CD14-positive monocyte (primary cell): ENCODE data around the gene IFNA16. TPM values are rescaled to one million over a fixed set of nuclear protein-coding genes. Genes with fewer than 3 reads are reported as not detected.
"Not testable (repeated sequence)": the region's sequence is repeated elsewhere in the genome, so short reads cannot be mapped to it uniquely, and the experiment has no call there.

Source experiments
- DNase-seq, 3 donors: peaks; one replicate each; pipeline ENCODE4 v3.0.0-alpha.2; 2011 to 2022
- H2AFZ ChIP-seq: 2 replicates; pipeline ENCODE4 v1.6.0; 2012; ENCODE audit warnings: mild to moderate bottlenecking, low read depth, low read length, inconsistent platforms; ENCODE audit not compliant: insufficient read depth, poor library complexity, severe bottlenecking
- H3K27ac ChIP-seq, 2 donors: 1 replicate in 1 of 2; 2 replicates in 1 of 2; pipeline ENCODE4 v1.5.1; 2012 to 2013; ENCODE audit warnings: low read length in 2 of 2, control low read depth in 1 of 2, inconsistent platforms in 1 of 2, low read depth in 1 of 2, mild to moderate bottlenecking in 1 of 2
- H3K27me3 ChIP-seq, 2 donors: one replicate each; pipeline versions ENCODE4 v1.6.0 to v1.6.1; 2011 to 2013; ENCODE audit warnings: low read length in 2 of 2; ENCODE audit not compliant: control insufficient read depth in 2 of 2, insufficient read depth in 2 of 2
- H3K36me3 ChIP-seq, 2 donors: replicated peaks in 1 of 2; 1 replicate in 1 of 2; 2 replicates in 1 of 2; pipeline versions ENCODE4 v1.5.1 to v1.6.1; 2012 to 2013; ENCODE audit warnings: low read length in 2 of 2, control low read depth in 1 of 2, inconsistent platforms in 1 of 2, mild to moderate bottlenecking in 1 of 2; ENCODE audit not compliant: insufficient read depth in 2 of 2, control insufficient read depth in 1 of 2
- H3K4me1 ChIP-seq, 2 donors: 1 replicate in 1 of 2; 2 replicates in 1 of 2; pipeline versions ENCODE4 v1.5.1 to v1.6.1; 2012 to 2013; ENCODE audit warnings: low read length in 2 of 2, control low read depth in 1 of 2, inconsistent platforms in 1 of 2, mild to moderate bottlenecking in 1 of 2, moderate library complexity in 1 of 2; ENCODE audit not compliant: insufficient read depth in 2 of 2, control insufficient read depth in 1 of 2
- H3K4me2 ChIP-seq: replicated peaks from 2 replicates; pipeline ENCODE3; 2012; ENCODE audit warnings: low read length, moderate library complexity, mild to moderate bottlenecking; ENCODE audit not compliant: poor library complexity, severe bottlenecking; ENCODE audit errors: extremely low read depth
- H3K4me3 ChIP-seq, 3 experiments: fragments of 200-600 bp in 1 of 3; sonication (generic) in 1 of 3; replicated peaks in 1 of 3; 1 replicate in 2 of 3; 2 replicates in 1 of 3; pipeline ENCODE4 v1.5.1; 2011 to 2013; ENCODE audit warnings: low read length in 3 of 3, mild to moderate bottlenecking in 3 of 3, control low read depth in 2 of 3, low read depth in 2 of 3, inconsistent platforms in 1 of 3, moderate library complexity in 1 of 3
- H3K79me2 ChIP-seq: 2 replicates; pipeline ENCODE4 v1.6.0; 2012; ENCODE audit warnings: mild to moderate bottlenecking, control low read depth, inconsistent platforms, low read length, moderate library complexity; ENCODE audit not compliant: insufficient read depth
- H3K9ac ChIP-seq: 2 replicates; pipeline ENCODE4 v1.6.0; 2017; ENCODE audit warnings: low read length, mild to moderate bottlenecking; ENCODE audit not compliant: insufficient read depth, poor library complexity, severe bottlenecking
- H3K9me3 ChIP-seq, 2 donors: replicated peaks in 1 of 2; 1 replicate in 1 of 2; 2 replicates in 1 of 2; pipeline versions ENCODE4 v1.5.1 to v1.6.1; 2012 to 2013; ENCODE audit warnings: low read length in 2 of 2, control low read depth in 1 of 2; ENCODE audit not compliant: control insufficient read depth in 1 of 2, insufficient read depth in 1 of 2
- H4K20me1 ChIP-seq: 2 replicates; pipeline ENCODE4 v1.6.0; 2012; ENCODE audit warnings: mild to moderate bottlenecking, low read length, control low read depth, moderate library complexity; ENCODE audit not compliant: insufficient read depth
- H3K27ac Mint-ChIP-seq, 7 donors: one replicate each; pipeline ENCODE4 v1.8.0; 2020; ENCODE audit warnings: mild to moderate bottlenecking in 7 of 7, mixed read lengths in 7 of 7, moderate library complexity in 6 of 7, inconsistent platforms in 2 of 7
- H3K27me3 Mint-ChIP-seq, 3 donors: one replicate each; pipeline ENCODE4 v1.8.0; 2021 to 2022; ENCODE audit warnings: low read depth in 3 of 3, mild to moderate bottlenecking in 3 of 3, mixed read lengths in 3 of 3, moderate library complexity in 3 of 3, inconsistent platforms in 1 of 3
- H3K36me3 Mint-ChIP-seq, 2 donors: one replicate each; pipeline ENCODE4 v1.8.0; 2020; ENCODE audit warnings: mixed read lengths in 2 of 2, inconsistent platforms in 1 of 2, mild to moderate bottlenecking in 1 of 2
- H3K4me1 Mint-ChIP-seq: one replicate; pipeline ENCODE4 v1.8.0; 2020; ENCODE audit warnings: mild to moderate bottlenecking, mixed read lengths
- H3K4me3 Mint-ChIP-seq, 2 donors: one replicate each; pipeline ENCODE4 v1.8.0; 2020; ENCODE audit warnings: mild to moderate bottlenecking in 2 of 2, mixed read lengths in 2 of 2, moderate library complexity in 1 of 2
- H3K9me3 Mint-ChIP-seq, 7 donors: one replicate each; pipeline ENCODE4 v1.8.0; 2020 to 2022; ENCODE audit warnings: mixed read lengths in 7 of 7, mild to moderate bottlenecking in 6 of 7, moderate library complexity in 6 of 7, inconsistent platforms in 2 of 7
- WGBS: methylation state at CpG from one replicate; pipeline ENCODE4 v1.1.5; 2013; ENCODE audit warnings: missing lambda C conversion rate; ENCODE audit not compliant: insufficient coverage; 5-methylcytosine and 5-hydroxymethylcytosine counted together
- intact Hi-C, 2 donors: fragments of 100-400 bp; cut with micrococcal nuclease; formaldehyde crosslinking; loops; one replicate each; pipeline versions ENCODE4 v1.15.0 to v1.15.1; 2023
- polyA plus RNA-seq, 3 donors: library from polyadenylated mRNA; depleted of rRNA in 1 of 3; unstranded in 2 of 3; stranded (reverse) in 1 of 3; fragments of 300-500 nt in 2 of 3; fragments of >200 nt in 1 of 3; fragmentation: Illumina TruSeq in 2 of 3; gene quantifications; 1 replicate in 2 of 3; 2 replicates in 1 of 3; pipeline ENCODE4 v1.2.3, GENCODE V29; 2012 to 2021
- TF ChIP-seq, protein P1 (sequence below): fragments of 200-600 bp; IDR thresholded peaks from one replicate; pipeline ENCODE4 v1.8.0; 2022; ENCODE audit warnings: antibody characterized with exemption, mild to moderate bottlenecking

IFNA16 gene
- polyA plus RNA-seq, 3 donors, result not detected

DNA sequence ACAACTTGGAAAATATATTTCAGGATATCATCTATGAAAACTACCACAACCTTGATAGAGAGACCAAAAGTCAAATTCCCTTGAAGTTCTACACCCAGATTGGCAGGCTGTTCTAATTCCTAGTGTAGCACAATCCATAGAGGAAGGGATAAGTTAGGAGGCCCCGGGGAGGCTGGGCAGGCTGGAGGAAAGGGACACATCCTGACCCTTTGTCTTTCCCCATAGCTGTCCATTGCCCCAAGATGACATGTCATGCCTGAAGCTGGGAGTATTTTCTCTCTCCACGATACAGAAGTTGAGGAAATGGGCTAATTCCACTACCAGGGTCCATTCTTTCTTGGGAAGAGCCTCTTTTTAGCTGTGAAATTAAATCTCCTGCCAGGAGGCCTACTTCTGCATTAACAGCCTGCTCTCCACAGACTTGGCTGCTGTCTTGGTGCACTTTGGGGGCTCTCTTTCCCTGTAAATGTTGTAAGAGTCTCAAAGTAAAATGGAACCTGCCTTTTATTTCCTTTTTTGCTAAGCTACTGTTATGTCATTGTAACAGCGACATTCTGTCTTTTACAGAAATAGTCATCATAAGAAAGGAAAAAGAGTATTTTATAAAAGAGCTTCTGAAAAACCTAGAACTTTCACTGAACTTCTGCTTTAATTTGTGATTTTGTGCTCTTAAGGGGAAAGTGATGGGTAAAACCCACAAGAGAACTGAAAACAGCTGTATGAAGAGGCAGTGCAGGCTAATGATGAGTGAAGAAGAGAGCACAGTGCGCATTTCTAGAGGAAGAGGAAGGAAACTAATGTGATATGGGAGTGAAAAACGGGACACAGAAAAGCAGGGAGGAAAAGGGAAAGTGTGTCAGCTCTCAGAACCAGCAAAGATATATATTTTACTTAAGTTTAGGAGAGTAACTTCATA is 3.4 kb downstream of the IFNA16 start:
- H3K27ac ChIP-seq, H3K4me2 ChIP-seq, H3K4me3 ChIP-seq, H3K36me3 ChIP-seq, H4K20me1 ChIP-seq, H3K4me1 ChIP-seq, H2AFZ ChIP-seq, intact Hi-C loops, H3K9me3 ChIP-seq, H3K27me3 ChIP-seq, H3K79me2 ChIP-seq, H3K9me3 Mint-ChIP-seq, H3K36me3 Mint-ChIP-seq, H3K9ac ChIP-seq, H3K27me3 Mint-ChIP-seq: not testable (repeated sequence)
- Mint-ChIP-seq H3K4me1 (peaks cover 19% of the 10 kb centered on the region), H3K27ac (peak overlapping the region in 4 of 7 donors; percentile 9 to 81 (median 32)), H3K4me3 (peak overlapping the region in 1 of 2 donors; percentile 80)
- WGBS, result no CpG with 5 or more reads among the region's 5 CpGs
- TF ChIP-seq, protein P1, sequence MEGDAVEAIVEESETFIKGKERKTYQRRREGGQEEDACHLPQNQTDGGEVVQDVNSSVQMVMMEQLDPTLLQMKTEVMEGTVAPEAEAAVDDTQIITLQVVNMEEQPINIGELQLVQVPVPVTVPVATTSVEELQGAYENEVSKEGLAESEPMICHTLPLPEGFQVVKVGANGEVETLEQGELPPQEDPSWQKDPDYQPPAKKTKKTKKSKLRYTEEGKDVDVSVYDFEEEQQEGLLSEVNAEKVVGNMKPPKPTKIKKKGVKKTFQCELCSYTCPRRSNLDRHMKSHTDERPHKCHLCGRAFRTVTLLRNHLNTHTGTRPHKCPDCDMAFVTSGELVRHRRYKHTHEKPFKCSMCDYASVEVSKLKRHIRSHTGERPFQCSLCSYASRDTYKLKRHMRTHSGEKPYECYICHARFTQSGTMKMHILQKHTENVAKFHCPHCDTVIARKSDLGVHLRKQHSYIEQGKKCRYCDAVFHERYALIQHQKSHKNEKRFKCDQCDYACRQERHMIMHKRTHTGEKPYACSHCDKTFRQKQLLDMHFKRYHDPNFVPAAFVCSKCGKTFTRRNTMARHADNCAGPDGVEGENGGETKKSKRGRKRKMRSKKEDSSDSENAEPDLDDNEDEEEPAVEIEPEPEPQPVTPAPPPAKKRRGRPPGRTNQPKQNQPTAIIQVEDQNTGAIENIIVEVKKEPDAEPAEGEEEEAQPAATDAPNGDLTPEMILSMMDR, result peak; percentile 40
- peak; percentile 15 to 35 (median 32) for DNase-seq

GRCh38 chr9:21212160-21212559 is 5.0 kb downstream of the IFNA16 start:
- H4K20me1 ChIP-seq, H3K79me2 ChIP-seq, intact Hi-C loops, H3K9me3 ChIP-seq, H3K27me3 Mint-ChIP-seq, H3K27me3 ChIP-seq, H3K4me3 ChIP-seq, H3K4me1 ChIP-seq, H3K27ac ChIP-seq, H3K9me3 Mint-ChIP-seq, H3K36me3 Mint-ChIP-seq, DNase-seq, H3K9ac ChIP-seq, H3K4me3 Mint-ChIP-seq, H3K36me3 ChIP-seq, H2AFZ ChIP-seq, H3K4me2 ChIP-seq: not testable (repeated sequence)
- Mint-ChIP-seq H3K4me1 (peaks cover 21% of the 10 kb centered on the region), H3K27ac (peak overlapping the region in 1 of 7 donors; percentile 48)
- 100% methylated on average over 1 of the region's 2 CpGs for WGBS

DNA sequence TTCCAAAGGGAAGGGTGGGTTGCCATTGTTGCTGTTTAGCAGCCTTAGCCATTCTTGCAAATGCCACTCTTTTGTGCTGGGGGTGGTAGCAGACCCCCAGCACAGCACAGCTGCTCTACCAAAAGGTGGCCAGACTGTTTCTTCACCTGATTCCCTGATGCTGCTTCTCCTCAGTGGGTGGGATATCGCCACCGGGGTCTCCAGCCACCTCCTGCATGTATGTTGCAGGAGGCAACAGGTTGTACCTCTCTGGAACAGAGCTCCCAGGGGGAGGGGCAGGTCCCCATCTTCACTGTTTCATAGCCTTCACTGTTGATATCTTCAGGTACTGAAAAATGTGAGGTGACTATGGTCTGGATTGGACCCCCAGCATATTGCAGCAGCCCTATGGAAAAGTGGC is 6.3 kb downstream of the IFNA16 start:
- H4K20me1 ChIP-seq, H2AFZ ChIP-seq, H3K9me3 ChIP-seq, H3K27me3 Mint-ChIP-seq, DNase-seq, H3K27me3 ChIP-seq, H3K27ac Mint-ChIP-seq, H3K27ac ChIP-seq, H3K4me3 Mint-ChIP-seq, H3K4me3 ChIP-seq, H3K9me3 Mint-ChIP-seq, H3K9ac ChIP-seq, H3K4me1 ChIP-seq, H3K36me3 ChIP-seq, H3K79me2 ChIP-seq, H3K4me2 ChIP-seq, intact Hi-C loops, H3K36me3 Mint-ChIP-seq: not testable (repeated sequence)
- H3K4me1 Mint-ChIP-seq, result peaks cover 21% of the 10 kb centered on the region
- no CpG with 5 or more reads among the region's 2 CpGs for WGBS
